Iris pigment epithelial cell (primary cell): ENCODE data around the gene CORO6.

Experiments used
- DNase-seq: peaks from one replicate; pipeline ENCODE4 v3.0.0-alpha.2; 2011; ENCODE audit warnings: low read depth

Gene CORO6

GRCh38 chr17:29590411-29591145 is 32.1 kb downstream of the CORO6 start:
- DNase-seq = peak; percentile 69

GRCh38 chr17:29589524-29590410 is 32.9 kb downstream of the CORO6 start, which contains the start of gene GIT1:
GIT1 (minus strand) TSS chr17:29589648; CDS start chr17:29589378, 270 bp downstream.
- peak; percentile 84 for DNase-seq

GRCh38 chr17:29588562-29589411 is 33.9 kb downstream of the CORO6 start:
- peak; percentile 42 for DNase-seq

- no peak for DNase-seq
These were observed 34.6 kb downstream of the CORO6 start for GRCh38 chr17:29588017-29588561.

GRCh38 chr17:29587591-29587990 is 35.1 kb downstream of the CORO6 start:
- DNase-seq = no peak

- DNase-seq = no peak
These were observed 35.8 kb downstream of the CORO6 start for GRCh38 chr17:29586676-29587469.

- no peak for DNase-seq
These were observed 37.5 kb downstream of the CORO6 start for GRCh38 chr17:29585080-29585751.

- no peak for DNase-seq
These were observed 38.1 kb downstream of the CORO6 start for GRCh38 chr17:29584452-29585079.

- DNase-seq = no peak
These were observed 39.1 kb downstream of the CORO6 start for GRCh38 chr17:29583324-29584248.

GRCh38 chr17:29582772-29583171 is 39.9 kb downstream of the CORO6 start:
- no peak for DNase-seq

- DNase-seq = no peak
These were observed 40.4 kb downstream of the CORO6 start for GRCh38 chr17:29582254-29582765.

- no peak for DNase-seq
These were observed 41.0 kb downstream of the CORO6 start for GRCh38 chr17:29581583-29582253.

GRCh38 chr17:29579866-29580771 is 42.6 kb downstream of the CORO6 start:
- peak; percentile 73 for DNase-seq

GRCh38 chr17:29578626-29579485 is 43.9 kb downstream of the CORO6 start:
- no peak for DNase-seq

GRCh38 chr17:29577385-29578211 is 45.1 kb downstream of the CORO6 start:
- no peak for DNase-seq
